Endothelial cell of umbilical vein (primary cell): Measurements from ENCODE around the gene TNFRSF19. TPM values are rescaled to one million over a fixed set of nuclear protein-coding genes. Genes with fewer than 3 reads are reported as not detected.

Experiments
- BruUV-seq: library from RNA; stranded (reverse); fragments of 400-500 nt; replicated peaks from 2 replicates; lab custom pipeline; 2021; lab: Mats Ljungman, UMichigan
- CTCF ChIA-PET: fragments of 300-600, 350-600 bp; sonication (Branson Sonifier 250); formaldehyde crosslinking; loops from one replicate; lab custom pipeline; 2021; ENCODE audit warnings: antibody characterized with exemption, inconsistent platforms; lab: Charles Lee
- POLR2A ChIA-PET: fragments of 300-600, 350-600 bp; sonication (Branson Sonifier 250); formaldehyde crosslinking; loops from one replicate; lab custom pipeline; 2021; ENCODE audit warnings: antibody characterized with exemption, inconsistent platforms; lab: Charles Lee
- DNase-seq: peaks from one replicate; pipeline ENCODE4 v3.0.0-alpha.2; 2011; ENCODE audit warnings: low read depth, low spot score
- FAIRE-seq: peaks from 2 replicates; lab custom pipeline; 2011; peaks lifted over from hg19 to GRCh38; lab: Jason Lieb, UNC
- H2AFZ ChIP-seq: 2 replicates; pipeline ENCODE4 v1.6.0; 2012; ENCODE audit warnings: low read depth, low read length, control low read depth, inconsistent platforms
- H3K27ac ChIP-seq: 2 replicates; pipeline ENCODE4 v1.5.1; 2011; ENCODE audit warnings: low read depth, mild to moderate bottlenecking, control low read depth, low read length, moderate library complexity; ENCODE audit not compliant: insufficient read depth
- H3K27me3 ChIP-seq, 2 experiments: 2 replicates each; pipeline versions ENCODE4 v1.6.0 to v1.6.1; 2011; ENCODE audit warnings: low read length in 2 of 2, mixed read lengths in 1 of 2; ENCODE audit not compliant: control insufficient read depth in 2 of 2, insufficient read depth in 2 of 2
- H3K36me3 ChIP-seq, 2 experiments: 2 replicates in 1 of 2; 3 replicates in 1 of 2; pipeline ENCODE4 v1.5.1; 2011; ENCODE audit warnings: low read length in 2 of 2, mild to moderate bottlenecking in 1 of 2, moderate library complexity in 1 of 2; ENCODE audit not compliant: control insufficient read depth in 2 of 2, insufficient read depth in 2 of 2; ENCODE audit errors: extremely low read depth in 1 of 2
- H3K4me1 ChIP-seq: 3 replicates; pipeline ENCODE4 v1.5.1; 2011; ENCODE audit warnings: mild to moderate bottlenecking, low read length; ENCODE audit not compliant: control insufficient read depth, insufficient read depth; ENCODE audit errors: extremely low read depth
- H3K4me2 ChIP-seq: 2 replicates; pipeline ENCODE4 v1.6.1; 2011; ENCODE audit warnings: low read length, control low read depth, mixed read lengths; ENCODE audit not compliant: insufficient read depth
- H3K4me3 ChIP-seq, 3 experiments: fragments of 200-600 bp in 1 of 3; sonication (generic), shearing (Covaris generic) in 1 of 3; replicated peaks in 1 of 3; 2 replicates each; pipeline ENCODE4 v1.5.1; 2011 to 2016; ENCODE audit warnings: control low read depth in 3 of 3, low read length in 3 of 3, mild to moderate bottlenecking in 2 of 3, inconsistent platforms in 1 of 3, low read depth in 1 of 3, moderate library complexity in 1 of 3; ENCODE audit not compliant: insufficient read depth in 1 of 3
- H3K79me2 ChIP-seq: 2 replicates; pipeline ENCODE4 v1.6.0; 2012; ENCODE audit warnings: low read length, inconsistent platforms; ENCODE audit not compliant: control insufficient read depth, insufficient read depth
- H3K9ac ChIP-seq: replicated peaks from 2 replicates; pipeline ENCODE3; 2011; ENCODE audit warnings: low read length, control low read depth; ENCODE audit not compliant: insufficient read depth; ENCODE audit errors: extremely low read depth
- H3K9me1 ChIP-seq: replicated peaks from 3 replicates; pipeline ENCODE4 v1.6.0; 2011; ENCODE audit warnings: mild to moderate bottlenecking, low read length; ENCODE audit not compliant: control insufficient read depth, insufficient read depth; ENCODE audit errors: extremely low read depth
- H3K9me3 ChIP-seq: replicated peaks from 2 replicates; pipeline ENCODE4 v1.5.1; 2012; ENCODE audit warnings: low read length, inconsistent platforms; ENCODE audit not compliant: control insufficient read depth, insufficient read depth
- H4K20me1 ChIP-seq: replicated peaks from 2 replicates; pipeline ENCODE3; 2011; ENCODE audit warnings: mild to moderate bottlenecking, low read length; ENCODE audit not compliant: control insufficient read depth, insufficient read depth; ENCODE audit errors: extremely low read depth
- EZH2 ChIP-seq: IDR thresholded peaks from 2 replicates; pipeline ENCODE4 v1.6.1; 2012; ENCODE audit warnings: borderline replicate concordance, low read depth, mild to moderate bottlenecking, moderate library complexity, low read length, inconsistent platforms; ENCODE audit not compliant: severe bottlenecking
- FOS ChIP-seq: IDR thresholded peaks from 2 replicates; pipeline ENCODE4 v1.6.1; 2011; ENCODE audit warnings: mild to moderate bottlenecking, low read length, moderate library complexity, borderline replicate concordance; ENCODE audit not compliant: insufficient read depth
- GATA2 ChIP-seq: IDR thresholded peaks from 2 replicates; pipeline ENCODE4 v1.7.0; 2011; ENCODE audit warnings: low read depth, mild to moderate bottlenecking, moderate library complexity, mixed read lengths, low read length; ENCODE audit not compliant: insufficient read length, insufficient read depth
- JUN ChIP-seq: IDR thresholded peaks from 2 replicates; pipeline ENCODE4 v1.6.1; 2011; ENCODE audit warnings: borderline replicate concordance, low read depth; ENCODE audit not compliant: insufficient read length, insufficient read depth
- MYC ChIP-seq: IDR thresholded peaks from one replicate; pipeline ENCODE4 v1.6.1; 2011; ENCODE audit warnings: mild to moderate bottlenecking, low read depth, low read length
- POLR2A ChIP-seq: IDR thresholded peaks from 2 replicates; pipeline ENCODE4 v1.6.1; 2012; ENCODE audit warnings: low read depth, mild to moderate bottlenecking, control low read depth, low read length
- POLR2AphosphoS5 ChIP-seq: IDR thresholded peaks from 2 replicates; pipeline ENCODE4 v1.6.1; 2012; ENCODE audit warnings: low read depth, mild to moderate bottlenecking, control low read depth, low read length, moderate library complexity; ENCODE audit not compliant: insufficient read depth
- dilution Hi-C: fragments of 300-500 bp; cut with MboI; formaldehyde crosslinking; loops from one replicate; pipeline ENCODE4 v1.15.0; 2019; ENCODE audit warnings: low sequenced_read_pairs; ENCODE audit not compliant: extremely low pct_ligation_motif_present
- intact Hi-C: fragments of 100-400 bp; cut with micrococcal nuclease; formaldehyde crosslinking; loops from one replicate; pipeline ENCODE4 v1.10.0; 2022
- polyA plus RNA-seq, 4 experiments: library from polyadenylated mRNA; depleted of rRNA in 3 of 4; stranded (reverse) in 3 of 4; unstranded in 1 of 4; fragments of >200 nt; gene quantifications; 2 replicates each; pipeline versions ENCODE4 v1.2.1 to v1.2.3, GENCODE V29; 2011 to 2012; ENCODE audit warnings: missing spikeins in 1 of 4
- total RNA-seq: library from RNA; stranded (reverse); gene quantifications from 2 replicates; pipeline ENCODE4 v1.2.3, GENCODE V29; 2021
- TF ChIP-seq, protein P1 (sequence below): IDR thresholded peaks from 2 replicates; pipeline ENCODE4 v1.6.1; 2011; ENCODE audit not compliant: insufficient read depth, insufficient read length
- TF ChIP-seq, protein P2 (sequence below), 2 donors: IDR thresholded peaks; 1 replicate in 1 of 2; 2 replicates in 1 of 2; pipeline ENCODE4 v1.5.1; 2011; ENCODE audit warnings: low read length in 2 of 2, mild to moderate bottlenecking in 2 of 2, moderate library complexity in 2 of 2, control low read depth in 1 of 2, inconsistent platforms in 1 of 2, low read depth in 1 of 2; ENCODE audit not compliant: insufficient read depth in 1 of 2; ENCODE audit errors: extremely low read depth in 1 of 2

The TNFRSF19 gene
- total and polyA plus RNA-seq, 2 donors (not counting 3 experiments of a cell fraction or from before 2014, with no cell fraction given), result 0.23 to 0.29 TPM

DNA sequence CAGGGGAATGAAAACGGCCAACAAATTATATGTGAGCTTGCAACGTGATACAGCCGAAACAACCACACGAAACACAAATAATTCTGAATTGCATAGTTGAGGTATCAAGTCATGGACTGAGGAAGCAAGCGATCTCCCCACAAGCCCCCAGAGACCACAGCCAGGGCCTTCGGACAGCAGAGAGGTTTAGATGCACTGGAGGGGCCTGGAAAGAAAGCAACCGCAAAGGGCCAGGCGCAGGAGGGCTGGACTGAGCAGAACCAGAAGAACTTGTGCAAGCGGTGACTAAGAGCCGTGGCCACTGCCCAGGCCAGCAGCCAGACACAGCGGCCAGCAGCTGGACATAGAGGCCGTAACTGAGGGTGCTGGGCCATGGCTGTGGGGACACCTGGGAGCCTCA is 131.4 kb downstream of the TNFRSF19 start:
- Histone ChIP-seq H3K9me1 (no peaks in the 10 kb centered on the region), H3K4me1 (no peaks in the 10 kb centered on the region), H3K27ac (no peak overlapping the region), H3K9ac (no peak overlapping the region), H3K27me3 (peaks cover 0 to 4% of the 10 kb centered on the region in 2 experiments), H3K4me3 (no peak overlapping the region), H2AFZ (no peak overlapping the region), H3K9me3 (no peaks in the 10 kb centered on the region), H3K4me2 (no peak overlapping the region), H4K20me1 (no peaks in the 10 kb centered on the region), H3K36me3 (no peaks in the 10 kb centered on the region), H3K79me2 (no peaks in the 10 kb centered on the region)
- intact Hi-C loops, result no loop called here
- no peak for FAIRE-seq
- CTCF ChIA-PET, result interaction anchor here (1.2 kb wide), 1 partner anchor 14 kb away, joined by 3 read pairs; no protein-coding TSS in a partner anchor
- TF ChIP-seq EZH2 (no peak), FOS (no peak), GATA2 (no peak), POLR2AphosphoS5 (no peak), POLR2A (no peak), MYC (no peak), JUN (no peak)
- TF ChIP-seq, protein P1, sequence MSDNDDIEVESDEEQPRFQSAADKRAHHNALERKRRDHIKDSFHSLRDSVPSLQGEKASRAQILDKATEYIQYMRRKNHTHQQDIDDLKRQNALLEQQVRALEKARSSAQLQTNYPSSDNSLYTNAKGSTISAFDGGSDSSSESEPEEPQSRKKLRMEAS, result no peak
- TF ChIP-seq, protein P2, sequence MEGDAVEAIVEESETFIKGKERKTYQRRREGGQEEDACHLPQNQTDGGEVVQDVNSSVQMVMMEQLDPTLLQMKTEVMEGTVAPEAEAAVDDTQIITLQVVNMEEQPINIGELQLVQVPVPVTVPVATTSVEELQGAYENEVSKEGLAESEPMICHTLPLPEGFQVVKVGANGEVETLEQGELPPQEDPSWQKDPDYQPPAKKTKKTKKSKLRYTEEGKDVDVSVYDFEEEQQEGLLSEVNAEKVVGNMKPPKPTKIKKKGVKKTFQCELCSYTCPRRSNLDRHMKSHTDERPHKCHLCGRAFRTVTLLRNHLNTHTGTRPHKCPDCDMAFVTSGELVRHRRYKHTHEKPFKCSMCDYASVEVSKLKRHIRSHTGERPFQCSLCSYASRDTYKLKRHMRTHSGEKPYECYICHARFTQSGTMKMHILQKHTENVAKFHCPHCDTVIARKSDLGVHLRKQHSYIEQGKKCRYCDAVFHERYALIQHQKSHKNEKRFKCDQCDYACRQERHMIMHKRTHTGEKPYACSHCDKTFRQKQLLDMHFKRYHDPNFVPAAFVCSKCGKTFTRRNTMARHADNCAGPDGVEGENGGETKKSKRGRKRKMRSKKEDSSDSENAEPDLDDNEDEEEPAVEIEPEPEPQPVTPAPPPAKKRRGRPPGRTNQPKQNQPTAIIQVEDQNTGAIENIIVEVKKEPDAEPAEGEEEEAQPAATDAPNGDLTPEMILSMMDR (IDR thresholded peaks at IDR 0.05; ENCODE audit: extremely low read depth in 1 of 2, insufficient read depth in 1 of 2, low read depth in 1 of 2, low read length in 2 of 2), result no peak
- BruUV-seq, result no TSS peak
- dilution Hi-C loops, result no loop called here
- DNase-seq, result no peak
- POLR2A ChIA-PET, result no interaction called here
